Stimulated activated CD8-positive, alpha-beta memory T cell treated with anti-CD3 and anti-CD28 coated beads, Interleukin-7, amount 100 ng/mL, for 4 hours (primary cell): ENCODE results near the gene RHBDL3.
"Not testable (repeated sequence)": the region's sequence is repeated elsewhere in the genome, so short reads cannot be mapped to it uniquely, and the experiment has no call there.

Source experiments
- DNase-seq, 2 donors: peaks; one replicate each; pipeline ENCODE4 v3.0.0-alpha.2; 2020; ENCODE audit warnings: low read depth in 2 of 2

Gene RHBDL3

DNA sequence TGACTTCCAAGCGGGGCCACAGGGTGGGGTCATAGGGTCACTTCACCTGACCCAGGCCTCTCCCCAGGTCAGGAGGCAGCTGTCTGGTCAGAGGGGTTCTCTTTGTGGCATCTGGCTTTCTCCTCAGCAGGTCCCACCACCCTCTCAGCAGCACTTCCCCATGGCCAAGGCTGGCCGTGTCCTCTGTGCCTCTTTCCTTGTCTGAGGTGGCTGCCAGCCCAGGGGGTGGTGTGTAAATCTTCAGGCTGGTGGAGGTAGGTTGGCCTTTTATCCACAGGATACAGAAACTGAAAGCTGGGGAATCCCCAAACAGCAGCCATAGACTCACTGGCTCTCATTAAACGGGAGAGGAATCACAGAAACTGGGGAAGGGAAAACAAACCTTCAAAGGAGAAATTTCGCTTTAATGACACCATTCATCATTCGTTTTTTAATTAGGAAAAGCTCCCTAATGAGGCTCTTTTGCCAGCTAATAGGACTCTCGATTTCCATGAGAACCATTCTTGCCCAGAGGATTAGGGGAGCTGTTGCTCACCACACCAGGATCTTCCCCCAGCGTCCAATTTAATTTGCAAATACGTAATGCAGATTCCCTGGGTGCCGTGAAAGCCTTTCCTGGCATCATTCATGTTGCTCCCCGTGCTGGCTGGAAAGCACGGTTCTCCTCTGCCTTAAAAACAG is 58.3 kb downstream of the RHBDL3 start:
- no peak for DNase-seq

DNA sequence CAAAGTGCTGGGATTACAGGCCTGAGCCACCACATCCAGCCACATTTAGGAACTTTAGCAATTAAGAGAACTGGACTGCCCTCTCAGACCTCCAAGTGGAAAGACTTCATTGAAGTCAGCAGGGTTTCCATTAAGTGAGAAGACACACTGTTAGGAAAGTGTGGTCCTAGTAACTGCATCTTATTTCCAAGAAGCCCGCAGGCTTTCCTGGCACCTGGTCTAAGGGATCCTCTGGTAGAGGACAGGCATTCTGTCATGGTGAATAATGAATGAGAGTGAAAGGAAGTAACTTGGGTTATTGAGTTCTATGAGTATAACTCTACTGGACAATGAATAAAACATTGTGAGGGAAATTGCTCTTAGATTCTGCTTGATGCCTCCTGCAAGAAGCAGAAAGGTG is 62.3 kb downstream of the RHBDL3 start:
- no peak for DNase-seq

DNA sequence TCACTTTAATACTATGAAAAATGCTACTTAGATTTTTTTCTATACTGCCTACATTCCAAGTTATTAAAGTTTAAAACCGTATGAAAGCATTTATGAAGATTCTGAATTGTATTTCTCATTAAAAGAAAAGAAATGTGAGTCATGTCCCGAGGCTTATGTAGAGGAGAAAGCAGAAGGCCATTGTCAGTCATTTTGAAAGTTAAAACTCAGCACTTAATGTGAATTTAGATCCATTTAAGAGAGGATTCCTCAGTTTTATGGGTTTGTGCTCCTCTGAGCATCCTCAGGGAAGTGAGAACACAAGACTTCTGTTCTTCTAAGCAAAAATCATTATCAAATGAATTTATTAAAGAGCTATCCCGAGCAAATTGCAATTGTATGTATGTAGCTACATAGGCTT is 64.5 kb downstream of the RHBDL3 start:
- no peak for DNase-seq

DNA sequence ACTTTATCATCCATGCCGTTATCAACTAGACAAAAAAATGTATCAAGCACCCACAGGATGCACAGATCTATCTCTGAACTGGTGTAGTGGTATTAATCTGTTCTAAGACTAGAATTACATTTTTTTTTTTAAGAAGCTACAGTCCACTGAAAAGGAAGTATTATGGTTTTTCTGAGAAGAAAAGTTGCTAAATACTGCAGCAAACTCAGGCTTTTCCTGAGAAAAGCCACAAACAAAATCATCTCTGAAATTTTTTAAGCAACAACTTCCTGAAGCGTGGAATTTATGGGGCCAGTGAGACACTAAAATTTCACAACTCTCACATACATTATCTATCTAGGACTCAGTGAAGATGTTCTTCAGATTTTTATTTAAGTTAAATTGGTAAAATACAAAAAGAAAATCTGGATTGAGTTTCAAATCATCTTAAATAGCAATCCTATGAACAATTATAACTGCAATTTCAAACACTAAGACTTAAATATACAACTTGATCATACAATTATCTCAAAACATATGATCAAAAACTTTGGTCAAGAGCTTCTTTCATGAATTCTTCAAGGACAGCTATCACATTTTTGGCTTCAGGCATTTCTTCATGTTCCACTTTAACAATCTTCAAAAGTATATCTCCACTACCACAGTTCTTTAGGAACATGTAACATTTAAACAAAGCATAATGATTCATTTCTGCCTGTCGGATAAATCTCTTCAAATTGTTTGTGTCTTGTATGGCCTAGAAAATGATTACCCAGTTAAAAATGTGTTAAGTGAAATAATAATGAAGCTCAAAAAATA is 65.8 kb downstream of the RHBDL3 start:
- no peak for DNase-seq

DNA sequence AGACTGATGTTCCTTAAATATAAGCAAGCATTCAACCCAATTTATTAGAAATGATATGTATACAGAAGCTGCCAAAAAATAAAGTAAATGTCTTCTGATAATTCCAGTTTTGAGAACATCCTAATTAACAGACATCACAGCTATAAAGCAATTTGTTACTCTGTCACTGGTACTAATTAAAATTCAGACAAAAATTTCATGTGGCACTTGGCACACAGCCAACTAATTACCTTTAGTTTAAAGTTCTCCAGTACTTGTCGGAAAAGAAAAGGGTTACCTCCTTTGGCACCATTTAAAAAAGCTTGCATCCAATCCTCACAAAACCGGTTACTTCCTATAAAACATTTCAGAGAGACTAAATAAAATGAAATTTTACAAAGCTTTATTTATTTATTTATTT is 67.6 kb downstream of the RHBDL3 start:
- DNase-seq, result no peak

DNA sequence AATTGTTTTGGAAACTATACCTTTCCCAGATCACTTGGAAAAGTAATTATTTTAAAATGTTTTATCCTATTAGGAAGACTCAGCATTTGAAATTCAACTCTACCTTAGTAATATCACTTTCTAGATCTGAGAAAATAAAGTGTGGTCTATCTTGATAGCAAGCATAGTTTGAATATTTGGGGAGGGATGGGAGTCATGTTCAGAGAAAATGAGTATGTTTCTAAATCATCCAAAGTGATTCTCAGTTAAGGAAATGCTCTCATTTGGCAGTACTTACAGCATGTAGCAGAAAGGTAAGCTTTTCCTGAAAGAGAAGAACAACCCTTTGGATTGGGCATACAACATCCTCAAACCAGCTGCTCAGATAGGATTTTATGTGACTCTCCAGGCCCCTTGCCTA is 69.4 kb downstream of the RHBDL3 start:
- no peak for DNase-seq

DNA sequence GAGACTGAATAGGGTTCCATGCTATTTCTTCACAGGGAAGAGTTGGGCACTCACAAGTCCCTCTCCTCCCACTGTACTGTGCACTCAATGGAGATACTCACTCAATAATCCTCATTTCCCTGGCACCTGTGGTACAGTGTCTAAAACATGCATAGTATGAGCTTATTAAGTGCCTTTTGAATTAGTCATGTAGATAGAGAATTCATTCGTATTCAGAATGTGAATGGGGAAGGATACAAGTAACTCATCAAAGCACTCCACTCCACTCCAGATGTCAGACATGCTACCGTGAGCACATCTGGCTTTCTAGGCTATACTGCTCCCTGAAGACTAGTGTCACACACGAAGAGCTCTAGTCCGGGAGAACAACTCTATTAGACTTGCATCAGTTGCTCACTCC is 70.1 kb downstream of the RHBDL3 start:
- no peak for DNase-seq

DNA sequence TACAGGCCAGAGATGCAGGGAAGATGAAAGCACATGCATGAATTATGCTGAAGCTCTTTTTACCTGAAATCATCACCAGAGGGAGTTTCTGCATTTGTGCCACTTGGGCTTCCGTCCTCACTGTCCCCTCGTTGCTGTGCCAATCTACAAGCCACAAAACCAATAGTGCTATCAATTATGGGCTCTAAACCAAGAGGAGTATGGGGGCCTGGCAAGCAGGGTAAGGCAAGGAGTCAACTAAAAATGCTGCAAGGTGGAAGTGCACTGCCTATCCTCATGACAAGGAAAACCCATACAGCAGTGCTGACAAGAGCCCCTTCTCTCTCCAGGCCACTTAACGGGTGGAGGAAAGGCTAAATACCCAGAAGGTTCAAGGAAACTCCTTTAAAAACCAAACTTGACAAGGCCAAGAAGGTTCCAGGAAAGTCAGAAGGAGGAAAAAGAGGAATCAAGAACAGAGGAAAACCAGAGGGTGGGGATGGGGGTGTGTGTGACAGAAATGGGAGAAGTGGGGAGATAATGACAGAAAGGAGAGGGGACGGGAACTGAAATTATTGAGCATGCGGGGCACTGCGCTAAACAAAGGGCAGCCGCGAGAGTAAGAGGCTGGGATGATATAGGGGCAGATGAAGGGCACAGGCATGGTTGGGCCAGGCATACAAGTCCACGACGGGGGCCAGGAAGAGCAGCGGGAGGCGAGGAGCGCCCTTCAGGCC is 75.7 kb downstream of the RHBDL3 start:
- peak in 1 of 2 donors; percentile 12 for DNase-seq

DNA sequence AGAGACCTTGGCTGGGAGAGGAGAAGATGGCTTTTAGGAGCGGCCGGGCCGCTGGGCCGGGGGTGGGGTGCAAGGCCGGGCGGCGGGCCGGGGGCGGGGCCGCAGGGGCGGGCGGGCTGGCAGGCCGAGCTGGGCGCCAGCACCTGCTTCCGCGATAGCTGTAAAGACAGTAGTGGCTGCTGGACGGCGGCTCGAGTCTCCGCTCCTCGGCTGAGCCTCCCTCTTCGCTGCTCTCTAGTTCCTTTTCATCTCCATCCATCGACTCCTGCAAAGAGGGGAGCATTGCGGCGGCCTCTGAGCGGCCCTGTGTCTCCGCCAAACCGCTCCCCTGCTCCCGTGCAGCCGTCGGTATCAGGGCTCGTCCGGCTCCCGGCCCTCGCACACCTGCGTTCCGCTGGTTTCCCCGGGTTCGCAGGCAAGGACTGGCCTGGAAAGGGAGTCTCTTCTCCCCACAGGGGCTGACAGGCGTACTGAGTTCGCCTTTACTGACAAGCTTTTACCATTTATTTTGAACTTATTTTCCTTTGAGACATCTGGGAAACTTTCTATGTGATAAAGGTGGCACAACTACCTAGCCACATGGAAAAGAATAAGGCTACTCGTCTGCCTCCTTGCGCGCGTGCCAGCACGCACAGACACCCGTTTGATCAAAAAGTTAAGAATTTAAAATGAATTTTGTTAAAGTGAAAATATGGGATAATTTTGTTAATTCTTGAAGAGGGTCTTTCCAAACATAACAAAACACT is 76.4 kb downstream of the RHBDL3 start, which contains the start of gene C17orf75:
C17orf75 (minus strand) TSS at position 317 of the 746 bp plus-strand sequence; CDS start at position 283, 34 bp downstream.
- peak; percentile 64 to 68 for DNase-seq

DNA sequence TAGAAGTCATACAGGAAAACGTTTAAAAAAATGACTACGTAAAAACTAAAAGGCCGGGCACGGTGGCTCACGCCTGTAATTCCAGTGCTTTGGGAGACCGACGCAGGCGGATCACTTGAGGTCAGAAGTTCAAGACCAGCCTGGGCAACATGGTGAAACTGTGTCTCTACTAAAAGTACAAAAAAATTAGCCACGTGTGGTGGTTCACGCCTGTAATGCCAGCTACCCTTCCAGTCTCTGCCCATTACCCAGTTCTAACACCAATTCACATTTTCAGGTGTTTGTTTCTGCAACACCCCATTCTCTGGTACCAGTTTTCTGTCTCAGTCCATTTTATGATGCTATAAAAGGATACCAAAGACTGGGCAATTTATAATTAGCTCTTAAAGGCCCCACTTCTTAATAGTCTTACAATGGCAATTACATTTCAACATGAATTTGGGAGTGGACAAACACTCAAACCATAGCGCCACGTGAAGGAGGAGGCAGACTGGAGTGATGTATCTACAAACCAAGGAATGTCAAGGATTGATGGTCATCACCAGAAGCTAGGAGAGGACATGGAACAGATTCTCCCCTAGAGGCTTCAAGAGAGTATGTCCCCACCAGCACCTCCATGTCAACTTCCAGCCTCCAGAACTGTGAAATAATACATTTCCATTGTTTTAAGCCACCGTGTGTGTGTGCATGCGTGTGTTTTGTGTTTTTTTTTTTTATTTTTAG is 77.1 kb downstream of the RHBDL3 start:
- DNase-seq, result no peak

DNA sequence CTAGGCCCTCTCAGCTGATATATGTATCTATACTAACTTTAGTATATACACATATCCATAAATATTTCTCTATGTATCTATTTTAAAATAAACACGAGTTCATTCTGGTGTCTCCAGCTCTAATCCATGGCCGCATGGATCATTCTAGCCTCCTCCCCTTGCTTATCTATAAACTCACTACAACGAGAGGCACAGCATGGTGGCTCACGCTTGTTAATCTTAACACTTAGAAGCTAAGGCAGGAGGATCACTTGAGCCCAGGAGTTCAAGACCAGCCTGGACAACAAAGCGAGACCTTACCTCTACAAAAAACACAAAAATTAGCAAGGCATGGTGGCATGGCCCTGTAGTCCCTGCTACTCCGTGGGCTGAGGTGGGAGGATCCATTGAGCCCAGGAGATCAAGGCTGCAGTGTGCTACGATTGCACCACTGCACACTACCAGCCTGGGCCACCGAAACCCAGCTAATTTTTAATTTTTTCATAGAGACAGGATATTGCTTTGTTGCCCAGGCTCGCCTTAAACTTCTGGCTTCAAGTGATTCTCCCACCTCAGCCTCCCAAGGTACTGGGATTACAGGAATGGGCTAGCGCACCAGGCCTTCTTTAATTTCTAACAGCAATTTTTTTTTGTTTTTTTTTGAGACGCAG is 80.4 kb downstream of the RHBDL3 start:
- DNase-seq, result no peak

DNA sequence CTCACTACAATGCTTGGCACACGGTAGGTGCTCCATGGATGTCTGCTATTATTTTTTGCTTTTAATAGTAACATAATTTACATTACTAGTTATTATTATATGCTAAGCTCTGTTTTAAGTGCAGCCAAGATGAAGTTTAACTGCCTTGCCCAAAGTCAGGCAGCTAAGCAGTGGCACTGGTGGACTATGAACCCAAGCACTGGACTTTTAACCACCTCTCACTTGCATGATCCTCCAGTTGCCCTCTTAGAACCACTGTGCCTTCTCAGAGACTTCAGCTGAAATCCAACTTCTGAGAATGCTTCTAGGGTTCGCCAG is 82.8 kb downstream of the RHBDL3 start:
- DNase-seq, result no peak

DNA sequence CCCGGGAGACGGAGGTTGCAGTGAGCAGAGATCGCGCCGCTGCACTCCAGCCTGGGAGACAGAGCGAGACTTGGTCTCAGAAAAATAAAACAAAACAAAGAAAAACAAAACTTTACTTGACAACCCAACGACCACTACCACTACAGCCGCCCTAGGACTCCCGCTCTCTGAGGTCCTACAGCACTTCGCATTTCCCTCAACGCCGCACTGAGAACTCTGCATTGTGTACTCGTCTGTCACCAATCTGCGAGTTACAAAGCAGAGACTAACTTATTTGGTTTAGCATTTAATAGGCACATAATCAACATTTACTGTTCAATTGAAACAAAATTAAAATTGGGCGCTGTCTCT is 83.8 kb downstream of the RHBDL3 start:
- DNase-seq, result no peak

DNA sequence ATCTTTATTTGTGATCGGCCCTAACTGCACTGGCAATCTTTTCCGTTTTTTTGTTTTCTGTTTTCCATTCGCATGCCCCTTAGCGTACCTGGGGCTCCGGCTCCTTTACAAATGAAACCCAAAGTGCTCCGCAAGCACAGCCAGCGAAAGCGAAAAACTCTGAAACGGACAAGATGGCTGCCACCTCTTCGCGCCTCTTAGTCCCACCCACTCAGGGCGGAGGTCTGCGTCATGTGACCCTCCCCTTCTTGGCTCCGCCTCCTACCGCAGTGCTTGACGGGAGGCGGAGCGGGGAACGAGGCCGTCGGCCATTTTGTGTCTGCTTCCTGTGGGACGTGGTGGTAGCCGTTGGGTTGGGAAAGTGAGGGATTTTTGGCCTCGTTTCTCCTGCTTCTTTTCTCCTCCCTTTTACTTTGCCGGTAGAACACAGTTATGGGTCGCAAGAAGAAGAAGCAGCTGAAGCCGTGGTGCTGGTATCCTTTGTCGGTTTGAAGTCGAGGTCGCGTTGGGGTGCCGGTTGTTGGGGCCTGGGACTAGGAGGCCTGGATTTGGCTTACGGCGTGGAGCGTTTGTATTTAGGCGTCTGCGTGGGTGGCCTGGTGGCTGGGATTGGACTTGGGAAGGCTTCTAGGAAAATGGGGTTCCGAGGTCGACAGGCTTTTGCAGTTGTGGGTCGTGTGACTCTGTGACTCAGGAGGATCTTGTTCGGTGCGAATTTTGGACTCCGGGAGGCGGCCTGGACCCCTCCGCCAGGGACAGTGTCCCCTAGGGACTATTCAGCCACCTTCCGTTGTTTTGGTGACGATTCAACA is 84.4 kb downstream of the RHBDL3 start, which contains the start of gene ZNF207:
ZNF207 (plus strand) TSS at position 304 of the 812 bp plus-strand sequence; CDS start at position 433, 129 bp downstream.
- peak; percentile 91 to 92 for DNase-seq

DNA sequence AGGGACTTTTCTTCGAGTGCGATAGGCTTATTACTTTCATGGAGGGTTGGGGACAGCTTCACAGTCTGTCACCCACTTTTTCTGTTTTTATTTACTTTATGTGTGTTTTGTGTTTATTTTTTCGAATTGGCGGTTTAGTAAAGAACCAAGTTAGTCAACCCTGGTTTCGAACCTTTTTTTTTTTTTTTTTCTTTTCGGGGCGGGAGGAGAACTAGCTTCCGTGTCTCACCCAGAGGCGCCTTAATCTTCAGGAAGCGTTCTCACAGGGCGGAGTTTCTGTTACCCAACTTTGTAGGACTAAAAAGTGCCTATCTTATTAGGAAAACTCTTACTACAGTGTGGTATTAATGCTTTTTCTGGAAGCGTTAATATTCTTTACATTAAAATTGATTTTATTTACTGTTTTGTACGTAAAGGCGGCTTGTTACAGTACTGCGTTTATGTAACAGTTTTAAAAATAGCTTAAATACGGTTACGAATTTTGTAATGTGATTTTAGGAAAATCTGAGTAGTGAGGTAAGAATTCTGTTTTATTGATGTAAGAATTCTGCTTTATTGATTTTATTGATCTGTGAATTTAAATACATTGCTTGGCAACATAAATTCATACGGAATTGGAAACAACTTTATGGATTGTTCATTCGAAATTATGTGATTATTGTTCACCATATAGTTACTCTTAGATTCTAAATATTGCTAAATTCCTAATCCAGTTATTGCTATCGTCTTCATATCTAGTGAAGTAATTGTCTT is 85.2 kb downstream of the RHBDL3 start:
- DNase-seq, result peak in 1 of 2 donors; percentile 17

DNA sequence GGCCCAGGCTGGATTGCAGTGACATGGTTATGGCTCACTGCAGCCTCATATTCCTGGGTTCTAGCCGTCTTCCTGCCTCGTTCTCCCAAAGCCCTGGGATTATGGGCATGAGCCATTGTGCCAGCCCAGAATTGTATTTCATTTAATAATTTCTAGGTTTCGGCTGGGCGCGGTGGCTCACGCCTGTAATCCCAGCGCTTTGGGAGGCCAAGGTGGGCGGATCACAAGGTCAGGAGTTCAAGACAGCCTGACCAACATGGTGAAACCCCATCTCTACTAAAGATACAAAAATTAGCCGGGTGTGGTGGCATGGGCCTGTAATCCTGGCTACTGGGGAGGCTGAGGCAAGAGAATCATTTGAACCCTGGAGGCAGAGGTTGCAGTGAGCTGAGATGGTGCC is 87.1 kb downstream of the RHBDL3 start:
- not testable (repeated sequence) for DNase-seq

DNA sequence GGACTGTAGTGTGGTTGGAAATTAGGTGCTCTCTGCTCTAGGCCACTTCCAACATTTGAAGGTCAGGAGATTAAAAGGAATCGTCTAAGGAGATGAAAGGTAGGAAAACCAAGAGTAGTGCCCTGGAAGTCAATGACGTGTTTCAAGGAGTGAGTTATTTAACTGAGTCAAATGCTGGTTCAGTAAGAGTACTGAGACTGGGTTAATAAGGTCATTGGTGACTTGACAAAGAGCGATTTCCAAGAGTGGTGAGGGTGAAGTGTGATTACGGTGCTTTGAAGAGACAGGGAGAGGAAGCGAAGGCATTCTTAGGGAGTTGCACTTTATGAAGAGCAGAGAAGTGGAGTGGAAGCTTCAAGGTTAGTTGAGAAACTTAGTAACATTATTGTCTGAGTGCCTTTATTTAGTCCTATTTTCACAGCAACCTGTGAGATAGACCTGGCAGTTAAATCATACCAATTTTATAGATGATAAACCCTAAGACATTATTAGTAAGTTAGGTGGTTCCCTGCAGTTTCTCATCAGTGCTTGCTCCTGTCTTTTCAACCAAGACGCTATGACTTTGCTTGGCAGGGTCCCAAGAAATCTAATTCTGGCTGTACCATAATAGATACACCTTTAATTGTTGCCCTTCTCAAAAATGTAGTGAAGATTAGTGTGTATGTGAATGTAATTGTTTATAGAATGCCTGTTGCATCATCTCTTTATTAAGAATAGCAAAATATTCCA is 90.2 kb downstream of the RHBDL3 start:
- no peak for DNase-seq

DNA sequence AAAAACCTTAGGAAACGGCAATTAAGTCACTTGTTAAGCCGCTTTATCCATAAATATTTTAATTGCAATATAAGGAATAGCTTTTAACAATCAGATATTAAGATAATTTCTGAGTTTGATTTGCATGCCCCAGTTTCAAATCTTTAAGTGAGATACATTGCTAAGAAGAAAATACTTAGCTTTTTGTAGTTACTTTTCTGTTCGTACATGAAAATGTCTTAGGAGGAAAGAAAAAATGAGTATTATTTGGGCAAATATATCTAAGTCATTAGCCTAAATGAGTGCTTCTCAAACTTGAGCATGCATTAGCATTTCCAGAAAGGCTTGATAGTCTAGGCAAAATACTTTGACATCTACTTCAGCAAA is 90.7 kb downstream of the RHBDL3 start:
- DNase-seq, result no peak

DNA sequence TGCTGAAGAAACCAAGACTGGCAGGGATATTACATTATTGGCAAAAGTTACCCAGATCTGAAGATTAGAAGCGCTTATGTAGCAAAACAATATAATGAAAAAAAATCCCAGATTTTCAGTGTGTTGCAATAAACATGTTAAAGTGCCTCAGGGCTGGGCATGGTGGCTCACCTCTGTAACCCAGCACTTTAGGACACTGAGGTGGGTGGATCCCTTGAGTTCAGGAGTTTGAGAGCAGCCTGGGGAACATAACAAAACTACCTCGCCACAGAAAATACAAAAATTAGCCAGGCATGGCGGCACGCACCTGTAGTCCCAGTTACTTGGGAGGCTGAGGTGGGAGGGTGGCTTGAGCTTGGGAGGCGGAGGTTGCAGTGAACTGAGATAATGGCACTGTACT is 91.1 kb downstream of the RHBDL3 start:
- no peak for DNase-seq
